K562 (cell line): ENCODE results near the gene RNF187. TPM values are rescaled to one million over a fixed set of nuclear protein-coding genes. Genes with fewer than 3 reads are reported as not detected.

ENCODE experiments used
- BRCA1 ChIP-seq, 2 experiments: fragments of 450-650 bp in 1 of 2; sonication (generic) in 1 of 2; formaldehyde crosslinking in 1 of 2; IDR thresholded peaks; 2 replicates each; pipeline versions ENCODE4 v1.5.0 to v1.6.1; 2017 to 2020; ENCODE audit warnings: mild to moderate bottlenecking in 1 of 2, missing genetic modification reagents in 1 of 2
- CHD1 ChIP-seq: fragments of 200-600 bp; sonication (generic); IDR thresholded peaks from one replicate; pipeline ENCODE4 v1.6.1; 2012; ENCODE audit warnings: mild to moderate bottlenecking, moderate library complexity, low read length, inconsistent platforms
- ESRRA ChIP-seq: fragments of 450-650 bp; IDR thresholded peaks from 2 replicates; pipeline ENCODE4 v1.6.1; 2014; ENCODE audit warnings: low read depth, mild to moderate bottlenecking, moderate library complexity, borderline replicate concordance
- ETV5 ChIP-seq: sonication (generic); formaldehyde crosslinking; IDR thresholded peaks from 2 replicates; pipeline ENCODE4 v1.4.0; 2020; ENCODE audit warnings: low read depth, mild to moderate bottlenecking, missing genetic modification reagents
- FIP1L1 ChIP-seq: fragments of 200-400 bp; formaldehyde crosslinking; IDR thresholded peaks from 2 replicates; pipeline ENCODE4 v1.6.1; 2018; ENCODE audit warnings: mild to moderate bottlenecking, low read depth, low read length; ENCODE audit not compliant: poor library complexity, severe bottlenecking
- FOXJ3 ChIP-seq: sonication (generic); formaldehyde crosslinking; IDR thresholded peaks from 2 replicates; pipeline ENCODE4 v1.4.0; 2020; ENCODE audit warnings: mild to moderate bottlenecking, missing genetic modification reagents
- KAT7 ChIP-seq: sonication (generic); formaldehyde crosslinking; IDR thresholded peaks from 2 replicates; pipeline ENCODE4 v1.8.0; 2022; ENCODE audit warnings: missing genetic modification reagents, mild to moderate bottlenecking, borderline replicate concordance
- LARP7 ChIP-seq: fragments of 450-650 bp; IDR thresholded peaks from 2 replicates; pipeline ENCODE4 v1.6.1; 2016
- MCM5 ChIP-seq: fragments of 450-650 bp; IDR thresholded peaks from 2 replicates; pipeline ENCODE4 v1.6.1; 2016; ENCODE audit warnings: low read depth
- MITF ChIP-seq: IDR thresholded peaks from 2 replicates; pipeline ENCODE4 v1.6.1; 2014; ENCODE audit warnings: antibody characterized with exemption
- PHB ChIP-seq: fragments of 250-450 bp; sonication (Bioruptor Pico); IDR thresholded peaks from 2 replicates; pipeline ENCODE4 v1.5.0; 2021
- PML ChIP-seq: IDR thresholded peaks from 2 replicates; pipeline ENCODE4 v1.6.1; 2012; ENCODE audit warnings: low read length, inconsistent platforms
- SAFB2 ChIP-seq: fragments of 200-400 bp; formaldehyde crosslinking; IDR thresholded peaks from 2 replicates; pipeline ENCODE4 v1.6.1; 2018; ENCODE audit warnings: borderline replicate concordance, low read length, low read depth, moderate library complexity; ENCODE audit not compliant: severe bottlenecking
- STAT5A ChIP-seq: IDR thresholded peaks from 2 replicates; pipeline ENCODE4 v1.6.1; 2012; ENCODE audit warnings: low read length, inconsistent platforms, borderline replicate concordance
- TCF7L2 ChIP-seq: fragments of 150-350 bp; IDR thresholded peaks from 2 replicates; pipeline ENCODE4 v1.6.1; 2016; ENCODE audit warnings: low read depth, mild to moderate bottlenecking, low read length, moderate library complexity
- ZFPM2 ChIP-seq: fragments of 250-450 bp; sonication (Bioruptor Pico); IDR thresholded peaks from 2 replicates; pipeline ENCODE4 v1.5.1; 2022; ENCODE audit warnings: mild to moderate bottlenecking
- ZNF124 ChIP-seq: sonication (generic); formaldehyde crosslinking; IDR thresholded peaks from 2 replicates; pipeline ENCODE4 v1.8.1; 2022; ENCODE audit warnings: missing genetic modification reagents
- ZNF280A ChIP-seq: fragments of 450-650 bp; IDR thresholded peaks from 2 replicates; pipeline ENCODE4 v1.6.1; 2018; ENCODE audit warnings: mild to moderate bottlenecking, low read depth; ENCODE audit not compliant: partially characterized antibody
- ZNF398 ChIP-seq: fragments of 250-450 bp; sonication (Bioruptor Pico); IDR thresholded peaks from 2 replicates; pipeline ENCODE4 v1.8.0; 2021; ENCODE audit warnings: moderate library complexity, mild to moderate bottlenecking, inconsistent platforms
- ZNF655 ChIP-seq: fragments of 250-450 bp; sonication (Bioruptor Pico); IDR thresholded peaks from 2 replicates; pipeline ENCODE4 v1.5.0; 2021
- ZNF77 ChIP-seq: fragments of 250-450 bp; sonication (Bioruptor Pico); IDR thresholded peaks from 2 replicates; pipeline ENCODE4 v1.5.0; 2020
- ZNF79 ChIP-seq: fragments of 250-450 bp; sonication (Bioruptor Pico); IDR thresholded peaks from 2 replicates; pipeline ENCODE4 v1.4.0; 2020; ENCODE audit warnings: low read depth, mild to moderate bottlenecking, moderate library complexity
- polyA plus RNA-seq, 8 experiments: library from polyadenylated mRNA; depleted of rRNA in 4 of 8; stranded (reverse) in 5 of 8; unstranded in 3 of 8; fragments of >200 nt; fragmentation: Nextera tagmentation in 2 of 8; fragmentation: Illumina TruSeq in 1 of 8; extraction: Ambion mirVana in 2 of 8; extraction: Trizol in 1 of 8; gene quantifications; 2 replicates each; pipeline versions ENCODE4 v1.2.1 to v1.2.3, GENCODE V29; 2011 to 2014; ENCODE audit warnings: inconsistent platforms in 1 of 8, missing spikeins in 1 of 8
- total RNA-seq, 7 experiments: library from RNA; depleted of rRNA in 6 of 7; stranded (reverse); fragments of >200 nt in 6 of 7; fragmentation: Illumina TruSeq in 2 of 7; extraction: Trizol in 2 of 7; gene quantifications; 2 replicates each; pipeline versions ENCODE4 v1.2.1 to v1.2.3, GENCODE V29; 2011 to 2021; ENCODE audit warnings: low replicate concordance in 1 of 7

The RNF187 gene
- total and polyA plus RNA-seq, 9 of the 15 experiments (the other 6 are each of a cell fraction or from before 2014, with no cell fraction given): 2.3 to 119 (median 41.9) TPM

- TF ChIP-seq ETV5 (CRISPR knock-in tag): no peak; the same call in 1 of the 2 replicates
- TF ChIP-seq ZNF655 (CRISPR knock-in tag): no peak
- no peak for TF ChIP-seq BRCA1 (IDR thresholded peaks at IDR 0.05)
- no peak for TF ChIP-seq BRCA1 (CRISPR knock-in tag; IDR thresholded peaks at IDR 0.05)
- peak; percentile 74; the same call in 1 of the 2 replicates for TF ChIP-seq KAT7 (CRISPR knock-in tag)
- no peak for TF ChIP-seq ZNF77 (CRISPR knock-in tag)
- no peak for TF ChIP-seq CHD1
- no peak for TF ChIP-seq ZNF398
- peak; percentile 98 for TF ChIP-seq STAT5A
- TF ChIP-seq ZFPM2 (CRISPR knock-in tag): no peak
- no peak for TF ChIP-seq PHB
- no peak for TF ChIP-seq FOXJ3 (CRISPR knock-in tag)
- TF ChIP-seq ESRRA: peak; percentile 94
- no peak for TF ChIP-seq MCM5
- no peak for TF ChIP-seq ZNF124 (CRISPR knock-in tag)
- TF ChIP-seq ZNF280A: no peak
- no peak for TF ChIP-seq FIP1L1
- no peak for TF ChIP-seq SAFB2
- no peak for TF ChIP-seq LARP7
- peak; percentile 78; the same call in 1 of the 2 replicates for TF ChIP-seq MITF
- no peak for TF ChIP-seq ZNF79 (CRISPR knock-in tag)
- no peak for TF ChIP-seq TCF7L2
- peak; percentile 99 for TF ChIP-seq PML
These were observed 26.2 kb downstream of the RNF187 start (continued) for GRCh38 chr1:228513236-228513900.
